B cell (primary cell): ENCODE data around the gene IL36RN.

Source experiments
- EZH2 ChIP-seq: IDR thresholded peaks from 2 replicates; pipeline ENCODE4 v1.6.1; 2012; ENCODE audit warnings: borderline replicate concordance, low read depth, mild to moderate bottlenecking, moderate library complexity, low read length; ENCODE audit not compliant: insufficient read depth, poor library complexity, severe bottlenecking
- TF ChIP-seq, protein P1 (sequence below): fragments of 200-600 bp; IDR thresholded peaks from one replicate; pipeline ENCODE4 v1.8.0; 2022; ENCODE audit warnings: antibody characterized with exemption, mild to moderate bottlenecking

DNA sequence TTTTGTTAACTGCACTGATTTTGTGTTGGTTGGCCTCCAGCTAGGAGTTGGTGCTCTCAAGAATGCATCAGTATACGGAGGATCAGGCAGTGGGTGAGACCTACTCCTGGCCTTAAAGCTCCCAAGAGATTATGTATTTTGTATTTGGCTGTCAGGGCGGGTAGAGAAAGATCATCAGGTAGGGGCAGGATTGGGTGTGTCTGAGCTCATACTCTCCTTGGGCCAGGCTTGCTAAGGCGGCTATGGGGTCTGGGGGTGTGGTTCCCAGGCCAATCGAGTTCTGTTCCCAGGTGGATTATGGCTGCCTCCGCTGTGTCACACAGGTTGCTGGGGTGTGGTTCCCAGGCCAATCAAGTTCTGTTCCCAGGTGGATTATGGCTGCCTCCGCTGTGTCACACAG lies 39.5 kb downstream of the IL36RN start:
- TF ChIP-seq, protein P1, sequence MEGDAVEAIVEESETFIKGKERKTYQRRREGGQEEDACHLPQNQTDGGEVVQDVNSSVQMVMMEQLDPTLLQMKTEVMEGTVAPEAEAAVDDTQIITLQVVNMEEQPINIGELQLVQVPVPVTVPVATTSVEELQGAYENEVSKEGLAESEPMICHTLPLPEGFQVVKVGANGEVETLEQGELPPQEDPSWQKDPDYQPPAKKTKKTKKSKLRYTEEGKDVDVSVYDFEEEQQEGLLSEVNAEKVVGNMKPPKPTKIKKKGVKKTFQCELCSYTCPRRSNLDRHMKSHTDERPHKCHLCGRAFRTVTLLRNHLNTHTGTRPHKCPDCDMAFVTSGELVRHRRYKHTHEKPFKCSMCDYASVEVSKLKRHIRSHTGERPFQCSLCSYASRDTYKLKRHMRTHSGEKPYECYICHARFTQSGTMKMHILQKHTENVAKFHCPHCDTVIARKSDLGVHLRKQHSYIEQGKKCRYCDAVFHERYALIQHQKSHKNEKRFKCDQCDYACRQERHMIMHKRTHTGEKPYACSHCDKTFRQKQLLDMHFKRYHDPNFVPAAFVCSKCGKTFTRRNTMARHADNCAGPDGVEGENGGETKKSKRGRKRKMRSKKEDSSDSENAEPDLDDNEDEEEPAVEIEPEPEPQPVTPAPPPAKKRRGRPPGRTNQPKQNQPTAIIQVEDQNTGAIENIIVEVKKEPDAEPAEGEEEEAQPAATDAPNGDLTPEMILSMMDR: no peak
- TF ChIP-seq EZH2: no peak
